OCI-LY7 (cell line): ENCODE measurements around the gene ALDH1A3. TPM values are rescaled to one million over a fixed set of nuclear protein-coding genes. Genes with fewer than 3 reads are reported as not detected.

Experiments
- BruUV-seq: library from RNA; stranded (reverse); fragments of 400-500 nt; replicated peaks from 2 replicates; lab custom pipeline; 2021; lab: Mats Ljungman, UMichigan
- CTCF ChIA-PET: fragments of 300-600 bp; sonication (Branson Sonifier 250); formaldehyde crosslinking; loops from one replicate; lab custom pipeline; 2022; ENCODE audit warnings: antibody characterized with exemption; ENCODE audit not compliant: unreplicated experiment; lab: Charles Lee
- POLR2A ChIA-PET: fragments of 300-600 bp; sonication (Branson Sonifier 250); formaldehyde crosslinking; loops from one replicate; lab custom pipeline; 2022; ENCODE audit warnings: antibody characterized with exemption; lab: Charles Lee
- DNase-seq: peaks from one replicate; pipeline ENCODE4 v3.0.0-alpha.2; 2015; ENCODE audit warnings: low spot score
- H2AFZ ChIP-seq: fragments of 200-600 bp; sonication (generic), shearing (Covaris generic); 2 replicates; pipeline ENCODE4 v1.6.1; 2014; ENCODE audit warnings: mild to moderate bottlenecking, antibody characterized with exemption, low read length, moderate library complexity
- H3K27ac ChIP-seq: fragments of 200-600 bp; sonication (generic); 2 replicates; pipeline ENCODE4 v1.5.1; 2014; ENCODE audit warnings: mixed run types, low read depth, mild to moderate bottlenecking, moderate library complexity, low read length, inconsistent platforms; ENCODE audit not compliant: poor library complexity, severe bottlenecking
- H3K36me3 ChIP-seq: fragments of 200-600 bp; sonication (generic); 2 replicates; pipeline ENCODE4 v1.6.1; 2014; ENCODE audit warnings: mild to moderate bottlenecking, antibody characterized with exemption, low read length, moderate library complexity, mixed read lengths; ENCODE audit not compliant: insufficient read depth
- H3K4me1 ChIP-seq: fragments of 200-600 bp; sonication (generic); 2 replicates; pipeline ENCODE4 v1.5.1; 2014; ENCODE audit warnings: mild to moderate bottlenecking, low read length; ENCODE audit not compliant: insufficient read depth, poor library complexity, severe bottlenecking
- H3K4me2 ChIP-seq: fragments of 200-600 bp; sonication (generic); 2 replicates; pipeline ENCODE4 v1.6.1; 2014; ENCODE audit warnings: mild to moderate bottlenecking, low read length
- H3K4me3 ChIP-seq: fragments of 200-600 bp; sonication (generic); 2 replicates; pipeline ENCODE4 v1.5.1; 2014; ENCODE audit warnings: mild to moderate bottlenecking, low read depth, low read length; ENCODE audit not compliant: poor library complexity, severe bottlenecking
- H3K79me2 ChIP-seq: fragments of 200-600 bp; sonication (generic); 2 replicates; pipeline ENCODE4 v1.6.1; 2016; ENCODE audit warnings: low read depth, mild to moderate bottlenecking, low read length, moderate library complexity, mixed read lengths; ENCODE audit not compliant: insufficient read depth
- H3K9me2 ChIP-seq: fragments of 200-600 bp; sonication (generic); 2 replicates; pipeline ENCODE4 v1.6.1; 2016; ENCODE audit warnings: mild to moderate bottlenecking, low read length, mixed read lengths; ENCODE audit not compliant: insufficient read depth
- H3K9me3 ChIP-seq: fragments of 200-600 bp; sonication (generic); 2 replicates; pipeline ENCODE4 v1.6.1; 2014; ENCODE audit warnings: mild to moderate bottlenecking, mixed run types, low read length, mixed read lengths
- H4K20me1 ChIP-seq: fragments of 200-600 bp; sonication (generic); 2 replicates; pipeline ENCODE4 v1.6.1; 2014; ENCODE audit warnings: mild to moderate bottlenecking, antibody characterized with exemption, low read length, moderate library complexity, mixed read lengths; ENCODE audit not compliant: insufficient read depth
- EZH2phosphoT487 ChIP-seq: fragments of 200-600 bp; sonication (generic); IDR thresholded peaks from 2 replicates; pipeline ENCODE4 v1.6.1; 2018; ENCODE audit warnings: low read depth, borderline replicate concordance, mild to moderate bottlenecking, mixed run types, antibody characterized with exemption, low read length, moderate library complexity, mixed read lengths
- intact Hi-C: fragments of 100-400 bp; cut with micrococcal nuclease; formaldehyde crosslinking; loops from one replicate; pipeline ENCODE4 v1.10.0; 2022; ENCODE audit not compliant: unreplicated experiment
- total RNA-seq, 2 experiments: library from RNA; depleted of rRNA in 1 of 2; stranded (reverse); fragments of >200 nt in 1 of 2; shearing (Covaris generic) in 1 of 2; gene quantifications; 2 replicates each; pipeline ENCODE4 v1.2.3, GENCODE V29; 2014 to 2022
- TF ChIP-seq, protein P1 (sequence below): fragments of 200-600 bp; sonication (generic); conservative IDR thresholded peaks from 2 replicates; pipeline ENCODE4 v1.5.1; 2014; ENCODE audit warnings: mild to moderate bottlenecking, antibody characterized with exemption, low read length, moderate library complexity, mixed read lengths

The ALDH1A3 gene
- total RNA-seq, 2 experiments from 2014 or later: not detected

DNA sequence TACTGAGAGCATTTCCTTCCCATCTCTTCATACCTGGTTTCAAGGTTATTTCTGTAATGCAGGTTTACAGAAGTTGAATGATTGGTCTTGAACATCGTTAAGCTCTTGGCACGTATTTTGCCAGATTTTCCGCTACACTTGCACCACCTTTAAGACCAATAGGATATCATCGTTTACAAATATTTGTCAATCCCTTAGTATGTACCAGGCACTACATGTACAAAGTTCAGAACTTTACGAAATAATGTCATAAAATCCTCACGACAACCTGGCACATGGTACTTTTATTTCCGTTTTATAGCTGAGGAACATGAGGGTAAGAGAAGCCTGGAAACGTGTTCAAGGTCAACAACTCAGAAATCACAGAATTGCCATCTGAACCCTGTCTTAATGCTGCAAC, 45.8 kb downstream of the ALDH1A3 start:
- ChIA-PET CTCF (no interaction called here), POLR2A (interaction anchor here (2.5 kb wide), 1 partner anchor 8 kb away, joined by 11 read pairs; no protein-coding TSS in a partner anchor)
- no peak for DNase-seq
- peaks cover 3% of the 10 kb centered on the region; the same call in 1 of the 2 replicates for H3K9me3 ChIP-seq
- H3K4me1 ChIP-seq: peaks cover 98% of the 10 kb centered on the region
- TF ChIP-seq EZH2phosphoT487: no peak
- H3K27ac ChIP-seq: peak overlapping the region; percentile 99
- H3K79me2 ChIP-seq: peaks cover 90% of the 10 kb centered on the region
- peaks cover 83% of the 10 kb centered on the region for H3K36me3 ChIP-seq
- BruUV-seq: no TSS peak
- H3K9me2 ChIP-seq: no peaks in the 10 kb centered on the region
- H2AFZ ChIP-seq: no peak overlapping the region
- intact Hi-C loops: loop anchor here (5.0 kb wide), 2 partner anchors 727 to 1673 kb away; partner anchors contain the start of genes LRRC28 and TM2D3
- H4K20me1 ChIP-seq: no peaks in the 10 kb centered on the region
- H3K4me2 ChIP-seq: peak overlapping the region; percentile 94
- peak overlapping the region; percentile 5 for H3K4me3 ChIP-seq

DNA sequence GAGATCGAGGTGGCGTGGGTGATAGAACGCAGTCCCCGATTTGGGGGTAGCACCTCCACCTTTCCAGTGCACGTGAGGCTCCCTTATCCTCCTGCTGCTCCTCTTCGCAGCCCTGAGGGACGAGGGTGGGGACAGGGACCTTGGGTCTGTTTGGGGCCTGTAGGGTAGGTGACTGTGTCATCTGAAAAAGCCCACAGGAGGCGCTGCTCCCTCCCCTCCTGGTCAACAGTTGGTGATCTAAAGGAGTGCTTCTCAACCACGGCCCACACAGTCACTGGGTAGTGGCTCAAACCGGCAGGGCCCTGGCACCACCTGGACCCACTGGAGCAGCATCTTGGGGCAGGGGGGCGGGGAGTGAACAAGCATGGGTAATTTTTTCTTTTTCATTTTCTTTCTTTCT, 46.6 kb downstream of the ALDH1A3 start:
- peaks cover 86% of the 10 kb centered on the region for H3K79me2 ChIP-seq
- intact Hi-C loops: loop anchor here (5.0 kb wide), 2 partner anchors 726 to 1674 kb away; partner anchors contain the start of genes LRRC28 and TM2D3
- ChIA-PET CTCF (interaction anchor here (1.5 kb wide), 1 partner anchor 17 kb away, joined by 3 read pairs; no protein-coding TSS in a partner anchor), POLR2A (interaction anchor here (0.7 to 6.2 kb wide), 5 partner anchors 7 to 1672 kb away, joined by 3 to 134 read pairs (median 3); partner anchors contain the start of gene LRRK1)
- TF ChIP-seq, protein P1, sequence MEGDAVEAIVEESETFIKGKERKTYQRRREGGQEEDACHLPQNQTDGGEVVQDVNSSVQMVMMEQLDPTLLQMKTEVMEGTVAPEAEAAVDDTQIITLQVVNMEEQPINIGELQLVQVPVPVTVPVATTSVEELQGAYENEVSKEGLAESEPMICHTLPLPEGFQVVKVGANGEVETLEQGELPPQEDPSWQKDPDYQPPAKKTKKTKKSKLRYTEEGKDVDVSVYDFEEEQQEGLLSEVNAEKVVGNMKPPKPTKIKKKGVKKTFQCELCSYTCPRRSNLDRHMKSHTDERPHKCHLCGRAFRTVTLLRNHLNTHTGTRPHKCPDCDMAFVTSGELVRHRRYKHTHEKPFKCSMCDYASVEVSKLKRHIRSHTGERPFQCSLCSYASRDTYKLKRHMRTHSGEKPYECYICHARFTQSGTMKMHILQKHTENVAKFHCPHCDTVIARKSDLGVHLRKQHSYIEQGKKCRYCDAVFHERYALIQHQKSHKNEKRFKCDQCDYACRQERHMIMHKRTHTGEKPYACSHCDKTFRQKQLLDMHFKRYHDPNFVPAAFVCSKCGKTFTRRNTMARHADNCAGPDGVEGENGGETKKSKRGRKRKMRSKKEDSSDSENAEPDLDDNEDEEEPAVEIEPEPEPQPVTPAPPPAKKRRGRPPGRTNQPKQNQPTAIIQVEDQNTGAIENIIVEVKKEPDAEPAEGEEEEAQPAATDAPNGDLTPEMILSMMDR: peak; percentile 65
- TF ChIP-seq EZH2phosphoT487: no peak
- no peaks in the 10 kb centered on the region for H4K20me1 ChIP-seq
- H2AFZ ChIP-seq: no peak overlapping the region
- H3K27ac ChIP-seq: peak overlapping the region; percentile 99
- H3K9me3 ChIP-seq: peaks cover 3% of the 10 kb centered on the region; the same call in 1 of the 2 replicates
- H3K4me1 ChIP-seq: peaks cover 99% of the 10 kb centered on the region
- no peaks in the 10 kb centered on the region for H3K9me2 ChIP-seq
- BruUV-seq: no TSS peak
- H3K36me3 ChIP-seq: peaks cover 81% of the 10 kb centered on the region
- no peak overlapping the region for H3K4me3 ChIP-seq
- DNase-seq: peak; percentile 53
- peak overlapping the region; percentile 94 for H3K4me2 ChIP-seq

DNA sequence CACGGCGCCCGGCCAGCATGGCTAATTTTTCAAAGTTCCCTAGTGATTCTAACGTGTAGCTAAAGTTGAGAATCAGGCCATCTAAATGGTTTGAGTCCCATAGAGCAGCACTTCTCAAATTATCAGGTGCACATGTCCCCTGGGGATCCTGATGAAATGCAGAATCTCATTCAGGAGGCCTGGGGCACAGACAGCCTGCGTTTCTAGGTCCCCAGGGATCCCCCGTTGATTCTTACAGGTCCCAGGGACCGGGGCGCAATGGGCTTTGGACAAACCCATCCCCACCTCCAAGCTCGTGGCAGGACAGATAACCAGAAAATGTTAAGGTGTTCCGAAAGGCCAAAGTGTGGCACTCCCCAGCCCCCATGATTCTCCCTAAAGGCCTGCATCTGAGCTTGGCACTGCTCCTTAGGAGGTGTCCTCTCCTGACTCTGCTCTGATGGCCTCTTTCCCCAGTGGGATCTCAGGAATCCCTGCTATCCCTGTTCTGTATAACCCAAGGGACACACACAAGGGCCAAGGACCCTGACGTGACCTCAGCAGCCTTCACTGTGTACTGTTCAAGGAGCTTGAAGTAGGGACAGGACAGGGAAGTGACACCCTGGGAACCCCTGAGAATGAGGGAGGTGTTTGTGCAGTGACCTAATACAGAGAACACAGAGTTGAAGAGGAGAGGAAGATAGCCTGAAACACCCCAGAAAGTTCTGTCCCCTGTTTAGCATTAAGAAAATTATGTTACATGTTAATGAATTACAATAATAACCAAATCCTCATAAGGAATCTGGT, 47.5 kb downstream of the ALDH1A3 start:
- Histone ChIP-seq H3K36me3 (peaks cover 85% of the 10 kb centered on the region), H2AFZ (no peak overlapping the region), H3K4me2 (peak overlapping the region; percentile 77), H3K9me2 (no peaks in the 10 kb centered on the region), H3K4me1 (peaks cover 99% of the 10 kb centered on the region), H3K9me3 (peaks cover 3% of the 10 kb centered on the region; the same call in 1 of the 2 replicates), H3K79me2 (peaks cover 85% of the 10 kb centered on the region), H4K20me1 (no peaks in the 10 kb centered on the region), H3K27ac (peak overlapping the region; percentile 99), H3K4me3 (peak overlapping the region; percentile 53)
- TF ChIP-seq EZH2phosphoT487: no peak
- TF ChIP-seq, protein P1: no peak
- peak; percentile 96 for DNase-seq
- ChIA-PET CTCF (interaction anchor here (0.6 to 1.5 kb wide), 4 partner anchors 8 to 17 kb away, joined by 3 to 4 read pairs (median 4); partner anchors contain the start of gene LRRK1), POLR2A (interaction anchor here (0.6 to 6.2 kb wide), 10 partner anchors 8 to 1673 kb away, joined by 3 to 134 read pairs (median 3); partner anchors contain the start of gene LRRK1)
- intact Hi-C loops: loop anchor here (5.0 kb wide), 2 partner anchors 725 to 1675 kb away; partner anchors contain the start of genes LRRC28 and TM2D3
- no TSS peak for BruUV-seq
